HG02885 (cell line): ENCODE measurements around the gene CSRNP2.
A peak's percentile ranks its signal among the peaks of the same experiment; 100 is the strongest.
"Not testable (repeated sequence)": the region's sequence is repeated elsewhere in the genome, so short reads cannot be mapped to it uniquely, and the experiment has no call there.

Source experiments
- ATAC-seq: cut with Tn5 transposase; IDR thresholded peaks from one replicate; pipeline ENCODE4 v1.9.1; 2021; ENCODE audit warnings: mild to moderate bottlenecking; ENCODE audit not compliant: unreplicated experiment, poor library complexity

Gene CSRNP2

GRCh38 chr12:51083126-51083833 is at the start of gene CSRNP2:
TSS of gene CSRNP2 (minus strand) at chr12:51083596. CDS start at chr12:51076561, 7,035 bp downstream.
- ATAC-seq: peak; percentile 97

- ATAC-seq: no peak
Measured at GRCh38 chr12:51132693-51133092, 49.3 kb upstream of the CSRNP2 start.

- ATAC-seq: no peak
Measured at GRCh38 chr12:51131745-51132521, 48.5 kb upstream of the CSRNP2 start.

- ATAC-seq: no peak
Measured at GRCh38 chr12:51128919-51129318, 45.5 kb upstream of the CSRNP2 start.

GRCh38 chr12:51127050-51127729 is 43.8 kb upstream of the CSRNP2 start:
- no peak for ATAC-seq

GRCh38 chr12:51126297-51126696 is 42.9 kb upstream of the CSRNP2 start:
- ATAC-seq: no peak

- ATAC-seq: no peak
Measured at GRCh38 chr12:51124504-51124903, 41.1 kb upstream of the CSRNP2 start.

- no peak for ATAC-seq
Measured at GRCh38 chr12:51122844-51123243, 39.4 kb upstream of the CSRNP2 start.

- ATAC-seq: no peak
Measured at GRCh38 chr12:51118706-51119105, 35.3 kb upstream of the CSRNP2 start.

GRCh38 chr12:51115533-51115932 is 32.1 kb upstream of the CSRNP2 start:
- no peak for ATAC-seq

- ATAC-seq: no peak
Measured at GRCh38 chr12:51108136-51108535, 24.7 kb upstream of the CSRNP2 start.

- ATAC-seq: no peak
Measured at GRCh38 chr12:51103977-51104376, 20.6 kb upstream of the CSRNP2 start.

- ATAC-seq: no peak
Measured at GRCh38 chr12:51098611-51099010, 15.2 kb upstream of the CSRNP2 start.

- no peak for ATAC-seq
Measured at GRCh38 chr12:51090705-51091229, 7.4 kb upstream of the CSRNP2 start.

- no peak for ATAC-seq
Measured at GRCh38 chr12:51087818-51088217, 4.4 kb upstream of the CSRNP2 start.

GRCh38 chr12:51086933-51087332 is 3.5 kb upstream of the CSRNP2 start:
- ATAC-seq: no peak

GRCh38 chr12:51085757-51086156 is 2.4 kb upstream of the CSRNP2 start:
- no peak for ATAC-seq

- no peak for ATAC-seq
Measured at GRCh38 chr12:51082561-51083125, 753 bp downstream of the CSRNP2 start.

GRCh38 chr12:51081421-51081820 is 2.0 kb downstream of the CSRNP2 start:
- ATAC-seq: no peak

GRCh38 chr12:51080136-51080535 is 3.3 kb downstream of the CSRNP2 start:
- no peak for ATAC-seq

- ATAC-seq: not testable (repeated sequence)
Measured at GRCh38 chr12:51078866-51079265, 4.5 kb downstream of the CSRNP2 start.
